IMR-90 (cell line): Measurements from ENCODE around the gene DNAAF2. TPM values are rescaled to one million over a fixed set of nuclear protein-coding genes. Genes with fewer than 3 reads are reported as not detected.

ENCODE experiments used
- ATAC-seq: fragments of 200-7000 bp; cut with Tn5 transposase; 2 replicates; pipeline ENCODE4 v1.9.1; 2020; ENCODE audit warnings: low read depth, mild to moderate bottlenecking, moderate library complexity
- BruUV-seq: library from RNA; stranded (reverse); fragments of 400-500 nt; replicated peaks from 2 replicates; lab custom pipeline; 2021; lab: Mats Ljungman, UMichigan
- CTCF ChIA-PET: fragments of 300-600 bp; formaldehyde crosslinking; extraction: SDS; loops from one replicate; lab custom pipeline; 2021; ENCODE audit warnings: antibody characterized with exemption; lab: Yijun Ruan, JAX
- POLR2A ChIA-PET: fragments of 300-600 bp; sonication (Branson Sonifier 250); formaldehyde crosslinking; loops from one replicate; lab custom pipeline; 2022; ENCODE audit warnings: antibody characterized with exemption; ENCODE audit not compliant: unreplicated experiment; lab: Charles Lee
- DNase-seq: peaks from one replicate; pipeline ENCODE4 v3.0.0; 2013
- H2AFZ ChIP-seq: replicated peaks from 2 replicates; pipeline ENCODE3; 2013; ENCODE audit warnings: low read length, mild to moderate bottlenecking; ENCODE audit not compliant: poor library complexity
- H2AK5ac ChIP-seq: 2 replicates; pipeline ENCODE4 v1.6.1; 2013; ENCODE audit warnings: low read depth, low read length, inconsistent platforms
- H2AK9ac ChIP-seq: replicated peaks from 2 replicates; pipeline ENCODE3; 2013; ENCODE audit warnings: mild to moderate bottlenecking, low read depth, low read length, moderate library complexity; ENCODE audit not compliant: poor library complexity
- H2BK120ac ChIP-seq: 2 replicates; pipeline ENCODE4 v1.6.1; 2013; ENCODE audit warnings: low read depth, low read length, inconsistent platforms
- H2BK15ac ChIP-seq: 3 replicates; pipeline ENCODE4 v1.6.1; 2013; ENCODE audit warnings: low read depth, low read length, inconsistent platforms
- H2BK20ac ChIP-seq: 2 replicates; pipeline ENCODE4 v1.6.1; 2013; ENCODE audit warnings: low read depth, mild to moderate bottlenecking, inconsistent platforms, low read length, moderate library complexity
- H2BK5ac ChIP-seq: 2 replicates; pipeline ENCODE4 v1.6.1; 2013; ENCODE audit warnings: mild to moderate bottlenecking, low read depth, low read length, inconsistent platforms; ENCODE audit not compliant: poor library complexity, severe bottlenecking
- H3K14ac ChIP-seq: replicated peaks from 2 replicates; pipeline ENCODE4 v1.6.1; 2013; ENCODE audit warnings: low read depth, low read length, inconsistent platforms
- H3K18ac ChIP-seq: 2 replicates; pipeline ENCODE4 v1.6.1; 2013; ENCODE audit warnings: low read depth, low read length, control low read depth
- H3K23ac ChIP-seq: 2 replicates; pipeline ENCODE4 v1.6.1; 2013; ENCODE audit warnings: low read depth, low read length, inconsistent platforms
- H3K27ac ChIP-seq: 2 replicates; pipeline ENCODE4 v1.5.1; 2013; ENCODE audit warnings: mild to moderate bottlenecking, control low read depth, low read length; ENCODE audit not compliant: insufficient read depth
- H3K27me3 ChIP-seq: 2 replicates; pipeline ENCODE4 v1.6.1; 2013; ENCODE audit warnings: low read length; ENCODE audit not compliant: control insufficient read depth, insufficient read depth
- H3K36me3 ChIP-seq: 2 replicates; pipeline ENCODE4 v1.6.1; 2013; ENCODE audit warnings: low read length, mixed read lengths; ENCODE audit not compliant: control insufficient read depth, insufficient read depth
- H3K4ac ChIP-seq: 2 replicates; pipeline ENCODE4 v1.6.1; 2013; ENCODE audit warnings: low read depth, low read length, inconsistent platforms
- H3K4me1 ChIP-seq: 2 replicates; pipeline ENCODE4 v1.6.1; 2013; ENCODE audit warnings: low read length, mixed read lengths; ENCODE audit not compliant: control insufficient read depth, insufficient read depth
- H3K4me2 ChIP-seq: 2 replicates; pipeline ENCODE4 v1.6.1; 2013; ENCODE audit warnings: low read depth, mild to moderate bottlenecking, control low read depth, low read length, moderate library complexity
- H3K4me3 ChIP-seq: 2 replicates; pipeline ENCODE4 v1.5.1; 2013; ENCODE audit warnings: low read depth, mild to moderate bottlenecking, control low read depth, low read length, moderate library complexity; ENCODE audit not compliant: insufficient read depth
- H3K56ac ChIP-seq: 2 replicates; pipeline ENCODE4 v1.6.1; 2013; ENCODE audit warnings: low read length, inconsistent platforms; ENCODE audit not compliant: insufficient read depth; ENCODE audit errors: extremely low read depth
- H3K79me1 ChIP-seq, 2 experiments: 2 replicates each; pipeline ENCODE4 v1.6.1; 2013; ENCODE audit warnings: low read length in 2 of 2, inconsistent platforms in 1 of 2, low read depth in 1 of 2
- H3K9ac ChIP-seq: 2 replicates; pipeline ENCODE4 v1.6.1; 2013; ENCODE audit warnings: low read depth, low read length, control low read depth
- H3K9me1 ChIP-seq: 2 replicates; pipeline ENCODE4 v1.6.1; 2013; ENCODE audit warnings: low read length, inconsistent platforms; ENCODE audit not compliant: insufficient read depth
- H3K9me3 ChIP-seq: 2 replicates; pipeline ENCODE4 v1.6.1; 2013; ENCODE audit warnings: low read length; ENCODE audit not compliant: control insufficient read depth, insufficient read depth
- H4K20me1 ChIP-seq: 2 replicates; pipeline ENCODE4 v1.6.1; 2013; ENCODE audit warnings: low read length, inconsistent platforms; ENCODE audit not compliant: insufficient read depth
- H4K5ac ChIP-seq: 2 replicates; pipeline ENCODE4 v1.6.1; 2013; ENCODE audit warnings: mild to moderate bottlenecking, low read depth, low read length, control low read depth
- H4K8ac ChIP-seq, 2 experiments: 2 replicates each; pipeline ENCODE4 v1.6.1; 2013; ENCODE audit warnings: low read depth in 2 of 2, low read length in 2 of 2, control low read depth in 1 of 2, inconsistent platforms in 1 of 2
- H4K91ac ChIP-seq: 2 replicates; pipeline ENCODE4 v1.6.1; 2013; ENCODE audit warnings: low read depth, low read length, inconsistent platforms; ENCODE audit not compliant: insufficient read depth
- BHLHE40 ChIP-seq: fragments of 150-350 bp; IDR thresholded peaks from 2 replicates; pipeline ENCODE4 v1.6.1; 2016; ENCODE audit warnings: mild to moderate bottlenecking, low read depth, low read length
- CEBPB ChIP-seq: IDR thresholded peaks from 2 replicates; pipeline ENCODE4 v1.6.1; 2012; ENCODE audit warnings: low read depth, low read length, improper control_type of control experiment
- CHD1 ChIP-seq: IDR thresholded peaks from 2 replicates; pipeline ENCODE4 v1.6.1; 2012; ENCODE audit warnings: low read depth, low read length, improper control_type of control experiment
- CTCF ChIP-seq: conservative IDR thresholded peaks from 2 replicates; pipeline ENCODE4 v1.5.1; 2012; ENCODE audit warnings: mild to moderate bottlenecking, low read depth, low read length, improper control_type of control experiment
- FOS ChIP-seq: fragments of 150-350 bp; IDR thresholded peaks from 2 replicates; pipeline ENCODE4 v1.6.1; 2016; ENCODE audit warnings: low read depth, low read length
- MAFK ChIP-seq: IDR thresholded peaks from 2 replicates; pipeline ENCODE4 v1.6.1; 2012; ENCODE audit warnings: low read depth, low read length, improper control_type of control experiment
- MAZ ChIP-seq: IDR thresholded peaks from 2 replicates; pipeline ENCODE4 v1.6.1; 2012; ENCODE audit warnings: low read depth, mild to moderate bottlenecking, low read length, improper control_type of control experiment, moderate library complexity, borderline replicate concordance
- MXI1 ChIP-seq: IDR thresholded peaks from 2 replicates; pipeline ENCODE4 v1.6.1; 2012; ENCODE audit warnings: low read depth, mild to moderate bottlenecking, low read length, moderate library complexity, borderline replicate concordance
- NFE2L2 ChIP-seq: fragments of 150-350 bp; IDR thresholded peaks from 2 replicates; pipeline ENCODE4 v1.6.1; 2016; ENCODE audit warnings: low read depth, mild to moderate bottlenecking, low read length
- POLR2A ChIP-seq: IDR thresholded peaks from 2 replicates; pipeline ENCODE4 v1.6.1; 2012; ENCODE audit warnings: mild to moderate bottlenecking, low read depth, low read length
- RAD21 ChIP-seq: IDR thresholded peaks from 2 replicates; pipeline ENCODE4 v1.6.1; 2012; ENCODE audit warnings: low read length, improper control_type of control experiment
- RFX5 ChIP-seq: IDR thresholded peaks from 2 replicates; pipeline ENCODE4 v1.8.0; 2012; ENCODE audit warnings: low read depth, mild to moderate bottlenecking, low read length, moderate library complexity
- SMC3 ChIP-seq: fragments of 150-350 bp; IDR thresholded peaks from 2 replicates; pipeline ENCODE4 v1.6.1; 2016; ENCODE audit warnings: low read depth, mild to moderate bottlenecking, antibody characterized with exemption, low read length, moderate library complexity
- USF2 ChIP-seq: fragments of 150-350 bp; IDR thresholded peaks from 2 replicates; pipeline ENCODE4 v1.6.1; 2017; ENCODE audit warnings: mild to moderate bottlenecking, antibody characterized with exemption, low read length, low read depth
- WGBS, 2 experiments: methylation state at CpG; one replicate each; pipeline versions ENCODE4 v1.1.5 to v1.1.7; 2013; ENCODE audit warnings: missing lambda C conversion rate in 2 of 2; ENCODE audit not compliant: insufficient read length in 1 of 2; ENCODE audit errors: extremely low coverage in 2 of 2; 5-methylcytosine and 5-hydroxymethylcytosine counted together
- dilution Hi-C: fragments of 300-500 bp; cut with HindIII; formaldehyde crosslinking; loops from one replicate; pipeline ENCODE4 v1.14.3; 2018; ENCODE audit warnings: low sequenced_read_pairs; ENCODE audit not compliant: unreplicated experiment
- in situ Hi-C: fragments of 300-500 bp; cut with MboI; formaldehyde crosslinking; loops from 3 replicates; pipeline ENCODE4 v1.14.3; 2019; ENCODE audit warnings: low sequenced_read_pairs, inconsistent platforms, mixed read lengths
- intact Hi-C: fragments of 100-400 bp; cut with micrococcal nuclease; formaldehyde crosslinking; loops from 2 replicates; pipeline ENCODE4 v1.10.0; 2022
- polyA plus RNA-seq, 3 experiments: library from polyadenylated mRNA; depleted of rRNA; stranded (reverse); fragments of >200 nt; gene quantifications; 2 replicates each; pipeline ENCODE4 v1.2.3, GENCODE V29; 2012; ENCODE audit warnings: low replicate concordance in 1 of 3
- total RNA-seq: library from RNA; depleted of rRNA; stranded (reverse); fragments of >200 nt; gene quantifications from 2 replicates; pipeline ENCODE4 v1.2.3, GENCODE V29; 2012

Gene DNAAF2
- total and polyA plus RNA-seq, 2 of the 4 experiments (the other 2 are of a cell fraction) = 4.1 to 4.7 TPM

- CTCF ChIA-PET = interaction anchor here (0.6 to 2.0 kb wide), 2 partner anchors 11 to 16 kb away, joined by 3 to 7 read pairs; no protein-coding TSS in a partner anchor
- dilution Hi-C loops = no loop called here
- TF ChIP-seq POLR2A = peak; percentile 74; the same call in 1 of the 2 replicates
- TF ChIP-seq USF2 = 0 out of 2 replicates have a peak, but pooled peaks have one; percentile 9
- no peak for TF ChIP-seq BHLHE40
- TF ChIP-seq SMC3 = no peak
- no peak for TF ChIP-seq NFE2L2
- TF ChIP-seq CTCF = no peak
- TF ChIP-seq RAD21 = no peak
- no peak for TF ChIP-seq CHD1
- no peak for TF ChIP-seq RFX5
- TF ChIP-seq CEBPB = no peak
- no peak for TF ChIP-seq FOS
- no peak for TF ChIP-seq MAZ
- no peak for TF ChIP-seq MAFK
- TF ChIP-seq MXI1 = peak; percentile 59; the same call in 1 of the 2 replicates
Observed at GRCh38 chr14:49598485-49599300, 36.4 kb downstream of the DNAAF2 start, which contains the start of gene LRR1. Gene LRR1 (plus strand): TSS chr14:49598940. CDS start chr14:49599021, 81 bp downstream.

More at GRCh38 chr14:49598485-49599300, 36.4 kb downstream of the DNAAF2 start, which contains the start of gene LRR1:
- DNase-seq = peak; percentile 82
- Histone ChIP-seq H2BK5ac (peak within 1 kb of the TSS; percentile 94), H2BK20ac (peak within 1 kb of the TSS; percentile 24), H3K56ac (peak within 1 kb of the TSS; percentile 94), H2BK15ac (peak within 1 kb of the TSS; percentile 41; the same call in 2 of the 3 replicates), H3K4me2 (peak within 1 kb of the TSS; percentile 97), H3K9me3 (no peaks in the 10 kb centered on the region), H3K4ac (peak within 1 kb of the TSS; percentile 84), H4K8ac (peak within 1 kb of the TSS; percentile 69 to 99), H3K79me1 (peaks cover 16 to 36% of the 10 kb centered on the region in 2 experiments), H3K4me1 (0 out of 2 replicates have a peak, but pooled peaks cover 2% of the 10 kb centered on the region), H3K14ac (peak within 1 kb of the TSS; percentile 84), H3K18ac (peak within 1 kb of the TSS; percentile 74), H3K23ac (peak within 1 kb of the TSS; percentile 97), H2AK9ac (peak within 1 kb of the TSS; percentile 98), H4K91ac (peak within 1 kb of the TSS; percentile 97), H2AFZ (peak within 1 kb of the TSS; percentile 98), H3K27ac (peak within 1 kb of the TSS; percentile 90), H4K20me1 (no peaks in the 10 kb centered on the region), H3K4me3 (peak within 1 kb of the TSS; percentile 66), H3K36me3 (no peaks in the 10 kb centered on the region), H3K9ac (peak within 1 kb of the TSS; percentile 82), H3K27me3 (no peaks in the 10 kb centered on the region), H2BK120ac (peak within 1 kb of the TSS; percentile 82), H4K5ac (peak within 1 kb of the TSS; percentile 67), H3K9me1 (peaks cover 4% of the 10 kb centered on the region; the same call in 1 of the 2 replicates), H2AK5ac (peak within 1 kb of the TSS; percentile 79)
- in situ Hi-C loops (no loop called here), intact Hi-C loops (no loop called here)
- 1% methylated on average over 36 of the region's 77 CpGs; no CpG with 5 or more reads in 1 of the 2 experiments for WGBS, 2 experiments
- BruUV-seq = no TSS peak
- POLR2A ChIA-PET = no interaction called here
- peak; percentile 70 for ATAC-seq
